Endothelial cell (in vitro differentiated cells): ENCODE data around the gene CLMN. TPM values are rescaled to one million over a fixed set of nuclear protein-coding genes. Genes with fewer than 3 reads are reported as not detected.

Experiments
- DNase-seq: peaks from one replicate; pipeline ENCODE4 v3.0.0; 2021; ENCODE audit warnings: low spot score
- H3K27ac Mint-ChIP-seq: one replicate; pipeline ENCODE4 v1.8.0; 2021; ENCODE audit warnings: mixed read lengths, inconsistent platforms; ENCODE audit not compliant: unreplicated experiment
- H3K27me3 Mint-ChIP-seq: one replicate; pipeline ENCODE4 v1.8.0; 2021; ENCODE audit warnings: mild to moderate bottlenecking, moderate library complexity, mixed read lengths, inconsistent platforms; ENCODE audit not compliant: unreplicated experiment
- H3K36me3 Mint-ChIP-seq: one replicate; pipeline ENCODE4 v1.8.0; 2021; ENCODE audit warnings: mild to moderate bottlenecking, low read depth, mixed read lengths, inconsistent platforms; ENCODE audit not compliant: unreplicated experiment
- H3K4me1 Mint-ChIP-seq: one replicate; pipeline ENCODE4 v1.8.0; 2021; ENCODE audit warnings: mild to moderate bottlenecking, mixed read lengths, inconsistent platforms; ENCODE audit not compliant: unreplicated experiment
- H3K4me3 Mint-ChIP-seq: one replicate; pipeline ENCODE4 v1.8.0; 2021; ENCODE audit warnings: mild to moderate bottlenecking, mixed read lengths, inconsistent platforms; ENCODE audit not compliant: unreplicated experiment
- H3K9me3 Mint-ChIP-seq: one replicate; pipeline ENCODE4 v1.8.0; 2021; ENCODE audit warnings: mixed read lengths, inconsistent platforms; ENCODE audit not compliant: unreplicated experiment
- CTCF ChIP-seq: fragments of 200-600 bp; sonication (generic); IDR thresholded peaks from one replicate; pipeline ENCODE4 v1.5.0; 2021; ENCODE audit warnings: antibody characterized with exemption; ENCODE audit not compliant: unreplicated experiment
- total RNA-seq: library from RNA; stranded (reverse); fragmentation: NEBNext Ultra II Directional; extraction: Animal tissue kit (Norgen Biotek cat#: 25700); gene quantifications from one replicate; pipeline ENCODE4 v1.2.1, GENCODE V29; 2021; ENCODE audit not compliant: unreplicated experiment

The CLMN gene
- total RNA-seq, 1 donor from 2014 or later = 0.46 TPM

GRCh38 chr14:95322651-95323050 lies 2.9 kb upstream of the CLMN start:
- H3K4me1 Mint-ChIP-seq = no peaks in the 10 kb centered on the region
- no peak overlapping the region for H3K27ac Mint-ChIP-seq
- no peaks in the 10 kb centered on the region for H3K9me3 Mint-ChIP-seq
- no peak for TF ChIP-seq CTCF
- H3K4me3 Mint-ChIP-seq = no peak overlapping the region
- no peak for DNase-seq
- peaks cover under 1% of the 10 kb centered on the region for H3K36me3 Mint-ChIP-seq
- H3K27me3 Mint-ChIP-seq = peaks cover 4% of the 10 kb centered on the region

GRCh38 chr14:95321693-95322455 lies 2.2 kb upstream of the CLMN start:
- peaks cover 4% of the 10 kb centered on the region for H3K27me3 Mint-ChIP-seq
- H3K9me3 Mint-ChIP-seq = no peaks in the 10 kb centered on the region
- no peak for DNase-seq
- no peak overlapping the region for H3K4me3 Mint-ChIP-seq
- no peaks in the 10 kb centered on the region for H3K36me3 Mint-ChIP-seq
- no peaks in the 10 kb centered on the region for H3K4me1 Mint-ChIP-seq
- no peak for TF ChIP-seq CTCF
- no peak overlapping the region for H3K27ac Mint-ChIP-seq

- Mint-ChIP-seq H3K9me3 (no peaks in the 10 kb centered on the region), H3K4me1 (no peaks in the 10 kb centered on the region), H3K36me3 (no peaks in the 10 kb centered on the region), H3K27me3 (peaks cover 4% of the 10 kb centered on the region), H3K27ac (no peak overlapping the region), H3K4me3 (no peak overlapping the region)
- DNase-seq = no peak
- TF ChIP-seq CTCF = no peak
Measured at GRCh38 chr14:95320955-95321600, 1.4 kb upstream of the CLMN start.

GRCh38 chr14:95320078-95320895 lies 579 bp upstream of the CLMN start:
- no peak for TF ChIP-seq CTCF
- peaks cover 4% of the 10 kb centered on the region for H3K27me3 Mint-ChIP-seq
- no peaks in the 10 kb centered on the region for H3K9me3 Mint-ChIP-seq
- DNase-seq = no peak
- peak overlapping the region; percentile 82 for H3K4me3 Mint-ChIP-seq
- H3K36me3 Mint-ChIP-seq = no peaks in the 10 kb centered on the region
- H3K27ac Mint-ChIP-seq = no peak overlapping the region
- no peaks in the 10 kb centered on the region for H3K4me1 Mint-ChIP-seq
